SH-SY5Y (cell line): ENCODE data around the gene ACOXL.

Experiments
- GATA2 ChIP-seq: IDR thresholded peaks from 2 replicates; pipeline ENCODE4 v1.6.1; 2011; ENCODE audit warnings: mild to moderate bottlenecking, low read depth, low read length
- GATA3 ChIP-seq: IDR thresholded peaks from 2 replicates; pipeline ENCODE4 v1.6.1; 2011; ENCODE audit warnings: low read depth, mild to moderate bottlenecking, low read length, moderate library complexity

ACOXL gene

DNA sequence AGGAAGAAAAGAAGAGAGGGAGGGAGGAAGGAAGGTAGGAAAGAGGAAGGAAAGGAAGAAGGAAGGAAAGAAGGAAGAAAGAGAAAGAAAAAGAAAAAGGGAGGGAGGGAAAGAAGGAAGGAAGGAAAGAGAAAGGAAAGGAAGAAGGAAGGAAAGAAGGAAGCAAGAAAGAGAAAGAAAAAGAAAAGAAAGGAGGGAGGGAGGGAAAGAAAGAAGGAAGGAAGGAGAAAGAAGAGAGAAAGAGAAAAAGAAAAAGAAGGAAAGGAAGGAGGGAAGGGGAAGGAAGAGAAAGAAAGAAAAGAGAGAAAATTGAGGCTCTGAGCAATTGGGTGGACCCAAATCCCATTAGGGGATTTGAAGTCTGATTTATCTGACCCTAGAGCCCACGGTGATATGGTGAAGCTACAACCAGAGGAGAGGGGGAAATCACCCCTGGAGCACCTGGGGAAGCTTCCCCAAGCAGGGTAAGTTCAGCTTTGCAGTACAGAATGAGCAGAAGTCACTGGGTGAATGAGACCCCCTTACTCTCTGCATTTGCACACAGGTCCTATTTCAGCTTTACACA lies 210.8 kb downstream of the ACOXL start:
- TF ChIP-seq GATA3, result no peak
- no peak for TF ChIP-seq GATA2

GRCh38 chr2:110946902-110947301 lies 214.5 kb downstream of the ACOXL start:
- no peak for TF ChIP-seq GATA2
- TF ChIP-seq GATA3, result no peak

DNA sequence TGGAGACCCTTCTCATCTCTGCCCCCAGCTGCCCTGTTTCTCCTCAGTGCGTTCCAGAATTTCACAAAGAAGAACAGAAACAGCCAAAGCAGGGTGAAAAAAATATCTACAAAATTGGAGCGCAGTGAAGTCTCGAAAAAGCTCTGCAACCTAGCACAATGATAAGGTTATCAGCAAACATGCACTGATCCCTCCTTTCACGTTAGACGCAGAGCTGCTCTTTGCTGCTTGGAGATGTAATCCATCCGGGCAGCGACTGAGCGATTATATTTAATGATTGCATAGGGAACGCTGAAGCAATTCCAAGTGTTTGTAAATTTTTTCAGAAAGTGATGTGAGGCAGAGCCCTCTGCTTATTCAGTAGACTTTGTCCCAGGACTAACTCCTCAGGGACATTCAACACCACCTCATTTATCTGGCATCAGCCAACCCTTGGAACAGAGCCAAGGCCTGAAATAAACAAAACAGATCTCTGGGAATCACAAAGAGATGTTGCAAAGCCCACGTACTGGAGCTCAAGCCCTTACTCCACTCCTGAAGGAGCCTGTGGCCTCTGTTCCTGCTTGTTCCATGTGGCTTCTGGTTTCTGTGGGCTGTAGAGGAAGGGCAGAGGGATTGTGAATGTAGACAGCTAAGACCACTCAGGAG lies 215.8 kb downstream of the ACOXL start:
- TF ChIP-seq GATA3 (peak; percentile 44; the same call in 1 of the 2 replicates), GATA2 (peak; percentile 66)

DNA sequence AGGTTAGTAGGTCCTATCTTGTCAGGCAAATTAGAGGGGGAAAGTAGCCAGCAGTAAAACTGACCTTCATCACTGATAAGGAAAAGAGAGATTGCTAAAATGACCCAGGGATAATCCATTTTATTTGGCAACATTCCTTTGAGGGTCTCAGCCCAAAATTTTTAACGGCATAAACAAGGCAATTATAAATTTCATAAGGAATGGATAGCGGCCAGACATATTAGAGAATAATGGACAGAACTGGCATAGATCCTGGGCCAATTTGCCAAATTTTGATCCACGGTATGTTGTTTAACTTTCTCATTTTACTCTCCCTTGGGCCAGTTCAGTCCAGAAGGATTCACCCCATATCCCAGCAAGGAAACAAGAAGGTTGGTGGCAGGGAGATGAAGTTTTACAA lies 217.9 kb downstream of the ACOXL start:
- TF ChIP-seq GATA3 (no peak), GATA2 (no peak)

DNA sequence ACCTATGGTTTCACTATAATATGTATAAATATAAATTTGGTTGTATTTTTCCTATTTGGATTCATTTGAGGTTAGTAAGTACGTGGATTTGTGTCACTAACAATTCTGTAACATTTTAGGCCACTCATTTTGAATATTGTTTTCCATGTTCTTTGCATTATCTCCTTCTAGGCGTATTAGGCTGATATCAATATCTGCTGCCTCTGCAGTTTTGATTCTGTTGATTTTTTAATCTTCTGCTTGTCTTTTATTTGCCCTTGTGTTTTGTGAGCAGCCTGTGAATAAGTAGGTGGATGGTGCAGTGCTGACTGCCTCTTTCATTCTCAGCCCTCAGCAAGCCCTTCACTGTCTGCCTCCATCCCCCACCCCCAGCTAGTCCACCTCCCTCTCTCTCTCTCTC lies 222.7 kb downstream of the ACOXL start:
- no peak for TF ChIP-seq GATA2
- TF ChIP-seq GATA3, result no peak

- TF ChIP-seq GATA3 (no peak), GATA2 (no peak)
Observed at GRCh38 chr2:110955556-110955955, 223.2 kb downstream of the ACOXL start.

- TF ChIP-seq GATA3 (no peak), GATA2 (no peak)
Observed at GRCh38 chr2:110957293-110957692, 224.9 kb downstream of the ACOXL start.

GRCh38 chr2:110958346-110959119 lies 226.2 kb downstream of the ACOXL start:
- TF ChIP-seq GATA2 (no peak), GATA3 (no peak)

DNA sequence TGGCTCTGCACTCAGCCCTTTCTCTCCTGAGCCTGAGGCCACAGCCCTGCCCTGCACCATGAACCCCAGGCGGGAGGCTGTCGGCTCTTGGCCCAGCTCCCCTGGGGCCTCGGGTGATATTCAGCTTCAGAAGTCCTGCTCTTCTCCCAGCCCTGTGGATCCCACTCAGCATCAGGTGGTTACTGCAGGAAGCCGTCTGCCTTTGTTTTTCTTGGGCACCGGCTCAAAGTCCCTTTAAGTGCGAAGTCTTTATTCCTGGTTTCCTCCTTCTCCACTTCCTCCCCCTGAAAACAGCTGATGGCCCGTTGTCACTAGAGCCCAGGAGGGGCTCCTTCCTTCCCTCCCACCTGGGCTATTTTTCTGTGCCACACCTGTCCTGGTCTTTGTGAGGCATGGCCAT lies 226.8 kb downstream of the ACOXL start:
- TF ChIP-seq GATA2, result no peak
- no peak for TF ChIP-seq GATA3

DNA sequence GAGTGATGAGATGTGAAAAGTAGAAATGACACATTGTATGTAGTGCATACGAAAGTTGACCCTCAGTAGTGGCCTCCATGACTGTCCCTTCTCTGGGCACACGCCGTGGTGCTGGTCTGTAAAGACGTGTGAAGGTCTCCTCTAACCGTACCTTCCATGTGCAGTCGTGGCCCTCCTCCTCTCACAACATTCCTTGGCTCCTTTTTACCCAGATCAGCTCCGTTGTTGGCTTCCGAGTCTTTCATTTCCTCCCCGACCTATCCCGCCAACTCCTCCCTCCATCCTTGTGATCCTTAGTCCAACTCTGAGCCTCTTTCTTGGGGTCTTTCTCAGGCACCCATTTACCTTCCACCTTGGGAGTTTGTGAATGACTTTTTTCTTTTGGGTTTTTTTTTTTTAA lies 227.9 kb downstream of the ACOXL start:
- TF ChIP-seq GATA2 (no peak), GATA3 (no peak)

- TF ChIP-seq GATA2 (no peak), GATA3 (no peak)
Observed at GRCh38 chr2:110960954-110961353, 228.6 kb downstream of the ACOXL start.

GRCh38 chr2:110969696-110970095 lies 237.3 kb downstream of the ACOXL start:
- TF ChIP-seq GATA3, result no peak

DNA sequence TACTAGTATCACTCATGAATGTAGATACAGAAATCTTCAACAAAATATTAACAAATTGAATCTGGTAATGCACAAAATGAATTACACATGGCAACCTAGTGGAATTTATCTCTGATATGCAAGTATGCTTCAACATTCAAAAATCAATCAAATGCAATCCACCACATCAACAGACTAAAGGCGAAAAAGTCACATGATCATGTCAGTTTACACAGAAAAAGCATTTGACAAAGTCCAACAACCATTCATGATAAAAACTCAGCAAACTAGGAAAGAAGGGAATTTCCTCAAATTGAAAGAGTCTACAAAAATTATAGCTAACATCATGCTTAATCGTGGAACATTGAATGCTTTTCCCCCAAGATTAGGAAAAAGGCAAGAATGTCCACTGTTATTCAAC lies 237.8 kb downstream of the ACOXL start:
- TF ChIP-seq GATA2 (no peak), GATA3 (no peak)

GRCh38 chr2:110971811-110972210 lies 239.4 kb downstream of the ACOXL start:
- TF ChIP-seq GATA2, result no peak
- no peak for TF ChIP-seq GATA3

DNA sequence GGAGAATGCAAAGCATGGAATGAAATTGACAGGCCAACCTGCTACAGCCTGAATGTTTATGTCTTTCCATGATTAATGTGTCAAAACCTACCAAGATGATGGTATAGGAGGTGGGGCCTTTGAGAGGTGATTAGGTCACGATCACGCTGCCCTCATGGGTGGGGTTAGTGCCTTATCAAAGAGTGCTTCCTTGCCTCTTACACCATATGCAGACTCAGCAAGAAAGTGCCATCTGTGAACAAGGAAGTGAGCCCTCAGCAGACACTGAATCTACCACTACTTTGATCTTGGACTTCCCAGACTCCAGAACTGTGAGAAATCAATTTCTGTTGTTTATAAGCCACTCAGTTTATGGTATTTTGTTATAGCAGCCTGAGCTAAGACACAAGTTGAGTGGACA lies 240.9 kb downstream of the ACOXL start:
- TF ChIP-seq GATA3 (no peak), GATA2 (no peak)

DNA sequence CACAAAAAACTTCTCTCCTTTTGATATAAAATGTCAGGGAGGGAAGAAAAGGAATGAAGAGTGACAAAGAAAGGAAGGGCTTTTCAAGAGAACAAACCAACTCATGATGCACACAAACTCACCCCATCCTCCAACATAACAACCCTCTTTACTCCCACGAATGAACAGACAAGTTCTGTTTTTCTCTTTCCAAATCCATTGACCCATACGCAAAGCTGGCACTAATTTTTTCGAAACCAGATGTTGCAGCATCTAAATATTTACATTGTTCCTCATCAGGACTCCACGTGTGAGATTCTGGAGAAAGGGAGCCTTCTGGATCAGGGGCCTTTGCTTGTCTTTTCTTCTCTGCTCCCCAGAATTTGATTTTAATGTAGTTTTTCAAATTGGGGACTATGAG lies 245.0 kb downstream of the ACOXL start:
- no peak for TF ChIP-seq GATA2
- TF ChIP-seq GATA3, result no peak
